Endothelial cell of umbilical vein (primary cell): Measurements from ENCODE around the gene TMEM82. TPM values are rescaled to one million over a fixed set of nuclear protein-coding genes. Genes with fewer than 3 reads are reported as not detected.

Experiments used
- BruUV-seq: library from RNA; stranded (reverse); fragments of 400-500 nt; replicated peaks from 2 replicates; lab custom pipeline; 2021; lab: Mats Ljungman, UMichigan
- CTCF ChIA-PET: fragments of 300-600, 350-600 bp; sonication (Branson Sonifier 250); formaldehyde crosslinking; loops from one replicate; lab custom pipeline; 2021; ENCODE audit warnings: antibody characterized with exemption, inconsistent platforms; lab: Charles Lee
- POLR2A ChIA-PET: fragments of 300-600, 350-600 bp; sonication (Branson Sonifier 250); formaldehyde crosslinking; loops from one replicate; lab custom pipeline; 2021; ENCODE audit warnings: antibody characterized with exemption, inconsistent platforms; lab: Charles Lee
- DNase-seq: peaks from one replicate; pipeline ENCODE4 v3.0.0-alpha.2; 2011; ENCODE audit warnings: low read depth, low spot score
- FAIRE-seq: peaks from 2 replicates; lab custom pipeline; 2011; peaks lifted over from hg19 to GRCh38; lab: Jason Lieb, UNC
- H2AFZ ChIP-seq: 2 replicates; pipeline ENCODE4 v1.6.0; 2012; ENCODE audit warnings: low read depth, low read length, control low read depth, inconsistent platforms
- H3K27ac ChIP-seq: 2 replicates; pipeline ENCODE4 v1.5.1; 2011; ENCODE audit warnings: low read depth, mild to moderate bottlenecking, control low read depth, low read length, moderate library complexity; ENCODE audit not compliant: insufficient read depth
- H3K27me3 ChIP-seq, 2 experiments: 2 replicates each; pipeline versions ENCODE4 v1.6.0 to v1.6.1; 2011; ENCODE audit warnings: low read length in 2 of 2, mixed read lengths in 1 of 2; ENCODE audit not compliant: control insufficient read depth in 2 of 2, insufficient read depth in 2 of 2
- H3K36me3 ChIP-seq, 2 experiments: 2 replicates in 1 of 2; 3 replicates in 1 of 2; pipeline ENCODE4 v1.5.1; 2011; ENCODE audit warnings: low read length in 2 of 2, mild to moderate bottlenecking in 1 of 2, moderate library complexity in 1 of 2; ENCODE audit not compliant: control insufficient read depth in 2 of 2, insufficient read depth in 2 of 2; ENCODE audit errors: extremely low read depth in 1 of 2
- H3K4me1 ChIP-seq: 3 replicates; pipeline ENCODE4 v1.5.1; 2011; ENCODE audit warnings: mild to moderate bottlenecking, low read length; ENCODE audit not compliant: control insufficient read depth, insufficient read depth; ENCODE audit errors: extremely low read depth
- H3K4me2 ChIP-seq: 2 replicates; pipeline ENCODE4 v1.6.1; 2011; ENCODE audit warnings: low read length, control low read depth, mixed read lengths; ENCODE audit not compliant: insufficient read depth
- H3K4me3 ChIP-seq, 3 experiments: fragments of 200-600 bp in 1 of 3; sonication (generic), shearing (Covaris generic) in 1 of 3; replicated peaks in 1 of 3; 2 replicates each; pipeline ENCODE4 v1.5.1; 2011 to 2016; ENCODE audit warnings: control low read depth in 3 of 3, low read length in 3 of 3, mild to moderate bottlenecking in 2 of 3, inconsistent platforms in 1 of 3, low read depth in 1 of 3, moderate library complexity in 1 of 3; ENCODE audit not compliant: insufficient read depth in 1 of 3
- H3K79me2 ChIP-seq: 2 replicates; pipeline ENCODE4 v1.6.0; 2012; ENCODE audit warnings: low read length, inconsistent platforms; ENCODE audit not compliant: control insufficient read depth, insufficient read depth
- H3K9ac ChIP-seq: replicated peaks from 2 replicates; pipeline ENCODE3; 2011; ENCODE audit warnings: low read length, control low read depth; ENCODE audit not compliant: insufficient read depth; ENCODE audit errors: extremely low read depth
- H3K9me1 ChIP-seq: replicated peaks from 3 replicates; pipeline ENCODE4 v1.6.0; 2011; ENCODE audit warnings: mild to moderate bottlenecking, low read length; ENCODE audit not compliant: control insufficient read depth, insufficient read depth; ENCODE audit errors: extremely low read depth
- H3K9me3 ChIP-seq: replicated peaks from 2 replicates; pipeline ENCODE4 v1.5.1; 2012; ENCODE audit warnings: low read length, inconsistent platforms; ENCODE audit not compliant: control insufficient read depth, insufficient read depth
- H4K20me1 ChIP-seq: replicated peaks from 2 replicates; pipeline ENCODE3; 2011; ENCODE audit warnings: mild to moderate bottlenecking, low read length; ENCODE audit not compliant: control insufficient read depth, insufficient read depth; ENCODE audit errors: extremely low read depth
- EZH2 ChIP-seq: IDR thresholded peaks from 2 replicates; pipeline ENCODE4 v1.6.1; 2012; ENCODE audit warnings: borderline replicate concordance, low read depth, mild to moderate bottlenecking, moderate library complexity, low read length, inconsistent platforms; ENCODE audit not compliant: severe bottlenecking
- FOS ChIP-seq: IDR thresholded peaks from 2 replicates; pipeline ENCODE4 v1.6.1; 2011; ENCODE audit warnings: mild to moderate bottlenecking, low read length, moderate library complexity, borderline replicate concordance; ENCODE audit not compliant: insufficient read depth
- GATA2 ChIP-seq: IDR thresholded peaks from 2 replicates; pipeline ENCODE4 v1.7.0; 2011; ENCODE audit warnings: low read depth, mild to moderate bottlenecking, moderate library complexity, mixed read lengths, low read length; ENCODE audit not compliant: insufficient read length, insufficient read depth
- JUN ChIP-seq: IDR thresholded peaks from 2 replicates; pipeline ENCODE4 v1.6.1; 2011; ENCODE audit warnings: borderline replicate concordance, low read depth; ENCODE audit not compliant: insufficient read length, insufficient read depth
- MYC ChIP-seq: IDR thresholded peaks from one replicate; pipeline ENCODE4 v1.6.1; 2011; ENCODE audit warnings: mild to moderate bottlenecking, low read depth, low read length
- POLR2A ChIP-seq: IDR thresholded peaks from 2 replicates; pipeline ENCODE4 v1.6.1; 2012; ENCODE audit warnings: low read depth, mild to moderate bottlenecking, control low read depth, low read length
- POLR2AphosphoS5 ChIP-seq: IDR thresholded peaks from 2 replicates; pipeline ENCODE4 v1.6.1; 2012; ENCODE audit warnings: low read depth, mild to moderate bottlenecking, control low read depth, low read length, moderate library complexity; ENCODE audit not compliant: insufficient read depth
- dilution Hi-C: fragments of 300-500 bp; cut with MboI; formaldehyde crosslinking; loops from one replicate; pipeline ENCODE4 v1.15.0; 2019; ENCODE audit warnings: low sequenced_read_pairs; ENCODE audit not compliant: extremely low pct_ligation_motif_present
- intact Hi-C: fragments of 100-400 bp; cut with micrococcal nuclease; formaldehyde crosslinking; loops from one replicate; pipeline ENCODE4 v1.10.0; 2022
- polyA plus RNA-seq, 4 experiments: library from polyadenylated mRNA; depleted of rRNA in 3 of 4; stranded (reverse) in 3 of 4; unstranded in 1 of 4; fragments of >200 nt; gene quantifications; 2 replicates each; pipeline versions ENCODE4 v1.2.1 to v1.2.3, GENCODE V29; 2011 to 2012; ENCODE audit warnings: missing spikeins in 1 of 4
- total RNA-seq: library from RNA; stranded (reverse); gene quantifications from 2 replicates; pipeline ENCODE4 v1.2.3, GENCODE V29; 2021
- TF ChIP-seq, protein P1 (sequence below): IDR thresholded peaks from 2 replicates; pipeline ENCODE4 v1.6.1; 2011; ENCODE audit not compliant: insufficient read depth, insufficient read length
- TF ChIP-seq, protein P2 (sequence below), 2 donors: IDR thresholded peaks; 1 replicate in 1 of 2; 2 replicates in 1 of 2; pipeline ENCODE4 v1.5.1; 2011; ENCODE audit warnings: low read length in 2 of 2, mild to moderate bottlenecking in 2 of 2, moderate library complexity in 2 of 2, control low read depth in 1 of 2, inconsistent platforms in 1 of 2, low read depth in 1 of 2; ENCODE audit not compliant: insufficient read depth in 1 of 2; ENCODE audit errors: extremely low read depth in 1 of 2

TMEM82 gene
- total and polyA plus RNA-seq, 2 donors (not counting 3 experiments of a cell fraction or from before 2014, with no cell fraction given): not detected

- Histone ChIP-seq H2AFZ (no peak overlapping the region), H3K9ac (no peak overlapping the region), H3K79me2 (no peaks in the 10 kb centered on the region), H3K4me3 (no peak overlapping the region), H3K9me3 (no peaks in the 10 kb centered on the region), H3K4me1 (no peaks in the 10 kb centered on the region), H3K27me3 (no peaks in the 10 kb centered on the region), H4K20me1 (no peaks in the 10 kb centered on the region), H3K9me1 (no peaks in the 10 kb centered on the region), H3K4me2 (no peak overlapping the region), H3K27ac (no peak overlapping the region), H3K36me3 (peaks cover 0 to 18% of the 10 kb centered on the region in 2 experiments)
- POLR2A ChIA-PET: interaction anchor here (0.6 to 1.2 kb wide), 2 partner anchors 8 to 23 kb away, joined by 4 to 8 read pairs; no protein-coding TSS in a partner anchor
- intact Hi-C loops: no loop called here
- CTCF ChIA-PET: interaction anchor here (0.9 to 4.2 kb wide), 5 partner anchors 16 to 46 kb away, joined by 3 to 31 read pairs (median 3); partner anchors contain the start of gene FBLIM1
- DNase-seq (no peak), FAIRE-seq (no peak)
- dilution Hi-C loops: no loop called here
- no TSS peak for BruUV-seq
- TF ChIP-seq, protein P1, sequence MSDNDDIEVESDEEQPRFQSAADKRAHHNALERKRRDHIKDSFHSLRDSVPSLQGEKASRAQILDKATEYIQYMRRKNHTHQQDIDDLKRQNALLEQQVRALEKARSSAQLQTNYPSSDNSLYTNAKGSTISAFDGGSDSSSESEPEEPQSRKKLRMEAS: no peak
Observed at GRCh38 chr1:15737324-15738319, 4.7 kb upstream of the TMEM82 start.

DNA sequence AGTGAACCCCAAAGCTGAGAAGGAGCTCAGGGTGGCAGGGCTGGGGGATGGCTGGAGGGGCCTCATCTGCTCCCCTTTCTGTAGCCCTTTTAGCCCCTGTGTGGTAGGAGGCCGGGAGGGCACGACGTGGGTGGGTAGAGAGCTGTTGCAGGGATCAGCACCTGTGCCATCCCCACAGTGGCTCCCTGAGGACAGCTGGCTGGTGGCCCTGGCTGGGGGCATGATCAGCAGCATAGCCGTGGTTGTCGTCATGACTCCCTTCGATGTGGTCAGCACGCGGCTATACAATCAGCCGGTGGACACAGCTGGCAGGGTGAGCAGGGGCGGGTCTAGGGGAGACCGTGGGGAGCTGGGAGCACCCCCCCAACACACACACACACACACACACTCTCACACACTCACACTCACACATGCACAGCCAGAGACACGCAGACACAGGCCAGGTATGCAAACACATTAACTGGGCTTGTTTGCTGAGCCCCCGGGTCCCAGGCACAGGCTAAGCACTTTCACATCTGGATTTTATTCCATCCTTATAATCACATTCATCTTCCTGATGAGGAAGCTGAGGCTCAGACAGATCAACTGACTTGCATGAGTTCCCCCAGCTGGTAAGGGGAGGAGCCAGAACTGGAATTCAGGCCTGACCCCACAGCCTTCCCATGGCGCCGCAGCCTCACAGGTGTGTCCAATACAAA is 3.7 kb upstream of the TMEM82 start:
- intact Hi-C loops (no loop called here), dilution Hi-C loops (no loop called here)
- Histone ChIP-seq H3K9me3 (no peaks in the 10 kb centered on the region), H3K9ac (no peak overlapping the region), H3K27me3 (no peaks in the 10 kb centered on the region), H2AFZ (no peak overlapping the region), H3K4me2 (no peak overlapping the region), H3K36me3 (peaks cover 0 to 12% of the 10 kb centered on the region in 2 experiments), H3K9me1 (no peaks in the 10 kb centered on the region), H3K4me3 (no peak overlapping the region), H4K20me1 (no peaks in the 10 kb centered on the region), H3K4me1 (no peaks in the 10 kb centered on the region), H3K27ac (no peak overlapping the region), H3K79me2 (no peaks in the 10 kb centered on the region)
- FAIRE-seq (no peak), DNase-seq (no peak)
- ChIA-PET CTCF (interaction anchor here (0.9 to 4.2 kb wide), 4 partner anchors 10 to 47 kb away, joined by 3 to 31 read pairs (median 3); partner anchors contain the start of gene FBLIM1), POLR2A (interaction anchor here (1.0 kb wide), 1 partner anchor 22 kb away, joined by 3 read pairs; no protein-coding TSS in a partner anchor)
- no peak for TF ChIP-seq POLR2AphosphoS5
- TF ChIP-seq, protein P2, sequence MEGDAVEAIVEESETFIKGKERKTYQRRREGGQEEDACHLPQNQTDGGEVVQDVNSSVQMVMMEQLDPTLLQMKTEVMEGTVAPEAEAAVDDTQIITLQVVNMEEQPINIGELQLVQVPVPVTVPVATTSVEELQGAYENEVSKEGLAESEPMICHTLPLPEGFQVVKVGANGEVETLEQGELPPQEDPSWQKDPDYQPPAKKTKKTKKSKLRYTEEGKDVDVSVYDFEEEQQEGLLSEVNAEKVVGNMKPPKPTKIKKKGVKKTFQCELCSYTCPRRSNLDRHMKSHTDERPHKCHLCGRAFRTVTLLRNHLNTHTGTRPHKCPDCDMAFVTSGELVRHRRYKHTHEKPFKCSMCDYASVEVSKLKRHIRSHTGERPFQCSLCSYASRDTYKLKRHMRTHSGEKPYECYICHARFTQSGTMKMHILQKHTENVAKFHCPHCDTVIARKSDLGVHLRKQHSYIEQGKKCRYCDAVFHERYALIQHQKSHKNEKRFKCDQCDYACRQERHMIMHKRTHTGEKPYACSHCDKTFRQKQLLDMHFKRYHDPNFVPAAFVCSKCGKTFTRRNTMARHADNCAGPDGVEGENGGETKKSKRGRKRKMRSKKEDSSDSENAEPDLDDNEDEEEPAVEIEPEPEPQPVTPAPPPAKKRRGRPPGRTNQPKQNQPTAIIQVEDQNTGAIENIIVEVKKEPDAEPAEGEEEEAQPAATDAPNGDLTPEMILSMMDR (IDR thresholded peaks at IDR 0.05; ENCODE audit: extremely low read depth in 1 of 2, insufficient read depth in 1 of 2, low read depth in 1 of 2, low read length in 2 of 2): no peak
- no peak for TF ChIP-seq JUN
- TF ChIP-seq, protein P1: no peak
- TF ChIP-seq MYC: no peak
- no peak for TF ChIP-seq EZH2
- no peak for TF ChIP-seq GATA2
- no peak for TF ChIP-seq POLR2A
- TF ChIP-seq FOS: no peak
- no TSS peak for BruUV-seq
